Measurements from ENCODE around the gene MAB21L3.

Gene MAB21L3
- total RNA-seq = 0 reads per million in 2 donors

- DNase-seq = no peak
Measured at GRCh38 chr1:116110567-116111523, at the start of gene MAB21L3. MAB21L3 (plus strand) TSS chr1:116111399; CDS start chr1:116112616, 1,217 bp downstream.

GRCh38 chr1:116062201-116062600 lies 49.0 kb upstream of the MAB21L3 start:
- no peak for DNase-seq

- DNase-seq = no peak
Measured at GRCh38 chr1:116064616-116065015, 46.6 kb upstream of the MAB21L3 start.

GRCh38 chr1:116066868-116067565 lies 44.2 kb upstream of the MAB21L3 start:
- DNase-seq = no peak

- DNase-seq = no peak
Measured at GRCh38 chr1:116067566-116067890, 43.7 kb upstream of the MAB21L3 start.

- DNase-seq = no peak
Measured at GRCh38 chr1:116075575-116075974, 35.6 kb upstream of the MAB21L3 start.

- DNase-seq = no peak
Measured at GRCh38 chr1:116075990-116076389, 35.2 kb upstream of the MAB21L3 start.

GRCh38 chr1:116076831-116077230 lies 34.4 kb upstream of the MAB21L3 start:
- no peak for DNase-seq

GRCh38 chr1:116078699-116079223 lies 32.4 kb upstream of the MAB21L3 start:
- no peak for DNase-seq

GRCh38 chr1:116087628-116088027 lies 23.6 kb upstream of the MAB21L3 start:
- DNase-seq = no peak

- DNase-seq = no peak
Measured at GRCh38 chr1:116089870-116090269, 21.3 kb upstream of the MAB21L3 start.

- DNase-seq = no peak
Measured at GRCh38 chr1:116091083-116091482, 20.1 kb upstream of the MAB21L3 start.

GRCh38 chr1:116092752-116093489 lies 18.3 kb upstream of the MAB21L3 start:
- DNase-seq = no peak

- DNase-seq = no peak
Measured at GRCh38 chr1:116095027-116095426, 16.2 kb upstream of the MAB21L3 start.

GRCh38 chr1:116096013-116096618 lies 15.1 kb upstream of the MAB21L3 start:
- DNase-seq = no peak

GRCh38 chr1:116097626-116098025 lies 13.6 kb upstream of the MAB21L3 start:
- no peak for DNase-seq

GRCh38 chr1:116099379-116099778 lies 11.8 kb upstream of the MAB21L3 start:
- no peak for DNase-seq

GRCh38 chr1:116099919-116100318 lies 11.3 kb upstream of the MAB21L3 start:
- DNase-seq = no peak

- no peak for DNase-seq
Measured at GRCh38 chr1:116104667-116105066, 6.5 kb upstream of the MAB21L3 start.

GRCh38 chr1:116105996-116106395 lies 5.2 kb upstream of the MAB21L3 start:
- DNase-seq = no peak

GRCh38 chr1:116106646-116107045 lies 4.6 kb upstream of the MAB21L3 start:
- DNase-seq = no peak

- DNase-seq = no peak
Measured at GRCh38 chr1:116107371-116107770, 3.8 kb upstream of the MAB21L3 start.

Data from T-helper 9 cell (primary cell).